GM23338 (cell line): Measurements from ENCODE around the gene SVIL.

Experiments
- CREB1 ChIP-seq: fragments of 250-450 bp; sonication (Bioruptor Pico); IDR thresholded peaks from 2 replicates; pipeline ENCODE4 v1.5.0; 2020; ENCODE audit warnings: low read depth, mild to moderate bottlenecking, moderate library complexity
- CTCF ChIP-seq, 2 experiments: fragments of 200-600 bp in 1 of 2; sonication (generic) in 1 of 2; conservative IDR thresholded peaks; 2 replicates each; pipeline versions ENCODE4 v1.5.1 to v1.6.1; 2016 to 2017; ENCODE audit warnings: antibody characterized with exemption in 2 of 2, low read depth in 2 of 2, mild to moderate bottlenecking in 2 of 2, moderate library complexity in 1 of 2
- ETS1 ChIP-seq: IDR thresholded peaks from 2 replicates; pipeline ENCODE4 v1.6.1; 2016; ENCODE audit warnings: antibody characterized with exemption
- EZH2 ChIP-seq: fragments of 200-600 bp; sonication (generic); IDR thresholded peaks from one replicate; pipeline ENCODE4 v1.8.0; 2017; ENCODE audit warnings: antibody characterized with exemption, mild to moderate bottlenecking, low read depth; ENCODE audit not compliant: unreplicated experiment
- EZH2phosphoT487 ChIP-seq: fragments of 200-600 bp; sonication (generic); IDR thresholded peaks from one replicate; pipeline ENCODE4 v1.8.1; 2018; ENCODE audit warnings: antibody characterized with exemption; ENCODE audit not compliant: unreplicated experiment
- NANOG ChIP-seq: IDR thresholded peaks from 2 replicates; pipeline ENCODE4 v1.6.1; 2016; ENCODE audit warnings: antibody characterized with exemption, borderline replicate concordance
- TF ChIP-seq, protein P1 (sequence below): fragments of 250-450 bp; sonication (Bioruptor Pico); IDR thresholded peaks from 2 replicates; pipeline ENCODE4 v1.5.0; 2020; ENCODE audit warnings: mild to moderate bottlenecking, moderate library complexity

DNA sequence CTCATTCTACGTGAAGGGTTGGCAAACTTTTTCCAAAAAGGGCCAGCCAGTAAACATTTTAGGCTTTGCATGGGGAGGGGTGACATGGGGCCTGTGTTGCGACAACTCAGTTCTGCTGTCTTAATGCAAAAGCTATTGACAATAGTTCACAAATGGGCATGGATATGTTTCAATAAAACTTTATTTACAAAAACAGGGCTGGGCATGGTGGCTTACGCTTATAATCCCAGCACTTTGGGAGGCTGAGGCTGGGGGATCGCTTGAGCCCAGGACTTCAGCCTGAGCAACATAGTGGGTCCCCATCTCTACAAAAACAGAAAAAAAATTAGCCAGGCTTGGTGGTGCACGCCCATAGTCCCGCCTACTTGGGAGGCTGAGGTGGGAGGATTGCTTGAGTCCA lies 141.1 kb downstream of the SVIL start:
- TF ChIP-seq CTCF (conservative IDR thresholded peaks at IDR 0.05; ENCODE audit: low read depth in 2 of 2) (no peak), EZH2phosphoT487 (no peak), EZH2 (no peak), NANOG (no peak), CREB1 (CRISPR knock-in tag) (no peak), ETS1 (no peak)
- TF ChIP-seq, protein P1, sequence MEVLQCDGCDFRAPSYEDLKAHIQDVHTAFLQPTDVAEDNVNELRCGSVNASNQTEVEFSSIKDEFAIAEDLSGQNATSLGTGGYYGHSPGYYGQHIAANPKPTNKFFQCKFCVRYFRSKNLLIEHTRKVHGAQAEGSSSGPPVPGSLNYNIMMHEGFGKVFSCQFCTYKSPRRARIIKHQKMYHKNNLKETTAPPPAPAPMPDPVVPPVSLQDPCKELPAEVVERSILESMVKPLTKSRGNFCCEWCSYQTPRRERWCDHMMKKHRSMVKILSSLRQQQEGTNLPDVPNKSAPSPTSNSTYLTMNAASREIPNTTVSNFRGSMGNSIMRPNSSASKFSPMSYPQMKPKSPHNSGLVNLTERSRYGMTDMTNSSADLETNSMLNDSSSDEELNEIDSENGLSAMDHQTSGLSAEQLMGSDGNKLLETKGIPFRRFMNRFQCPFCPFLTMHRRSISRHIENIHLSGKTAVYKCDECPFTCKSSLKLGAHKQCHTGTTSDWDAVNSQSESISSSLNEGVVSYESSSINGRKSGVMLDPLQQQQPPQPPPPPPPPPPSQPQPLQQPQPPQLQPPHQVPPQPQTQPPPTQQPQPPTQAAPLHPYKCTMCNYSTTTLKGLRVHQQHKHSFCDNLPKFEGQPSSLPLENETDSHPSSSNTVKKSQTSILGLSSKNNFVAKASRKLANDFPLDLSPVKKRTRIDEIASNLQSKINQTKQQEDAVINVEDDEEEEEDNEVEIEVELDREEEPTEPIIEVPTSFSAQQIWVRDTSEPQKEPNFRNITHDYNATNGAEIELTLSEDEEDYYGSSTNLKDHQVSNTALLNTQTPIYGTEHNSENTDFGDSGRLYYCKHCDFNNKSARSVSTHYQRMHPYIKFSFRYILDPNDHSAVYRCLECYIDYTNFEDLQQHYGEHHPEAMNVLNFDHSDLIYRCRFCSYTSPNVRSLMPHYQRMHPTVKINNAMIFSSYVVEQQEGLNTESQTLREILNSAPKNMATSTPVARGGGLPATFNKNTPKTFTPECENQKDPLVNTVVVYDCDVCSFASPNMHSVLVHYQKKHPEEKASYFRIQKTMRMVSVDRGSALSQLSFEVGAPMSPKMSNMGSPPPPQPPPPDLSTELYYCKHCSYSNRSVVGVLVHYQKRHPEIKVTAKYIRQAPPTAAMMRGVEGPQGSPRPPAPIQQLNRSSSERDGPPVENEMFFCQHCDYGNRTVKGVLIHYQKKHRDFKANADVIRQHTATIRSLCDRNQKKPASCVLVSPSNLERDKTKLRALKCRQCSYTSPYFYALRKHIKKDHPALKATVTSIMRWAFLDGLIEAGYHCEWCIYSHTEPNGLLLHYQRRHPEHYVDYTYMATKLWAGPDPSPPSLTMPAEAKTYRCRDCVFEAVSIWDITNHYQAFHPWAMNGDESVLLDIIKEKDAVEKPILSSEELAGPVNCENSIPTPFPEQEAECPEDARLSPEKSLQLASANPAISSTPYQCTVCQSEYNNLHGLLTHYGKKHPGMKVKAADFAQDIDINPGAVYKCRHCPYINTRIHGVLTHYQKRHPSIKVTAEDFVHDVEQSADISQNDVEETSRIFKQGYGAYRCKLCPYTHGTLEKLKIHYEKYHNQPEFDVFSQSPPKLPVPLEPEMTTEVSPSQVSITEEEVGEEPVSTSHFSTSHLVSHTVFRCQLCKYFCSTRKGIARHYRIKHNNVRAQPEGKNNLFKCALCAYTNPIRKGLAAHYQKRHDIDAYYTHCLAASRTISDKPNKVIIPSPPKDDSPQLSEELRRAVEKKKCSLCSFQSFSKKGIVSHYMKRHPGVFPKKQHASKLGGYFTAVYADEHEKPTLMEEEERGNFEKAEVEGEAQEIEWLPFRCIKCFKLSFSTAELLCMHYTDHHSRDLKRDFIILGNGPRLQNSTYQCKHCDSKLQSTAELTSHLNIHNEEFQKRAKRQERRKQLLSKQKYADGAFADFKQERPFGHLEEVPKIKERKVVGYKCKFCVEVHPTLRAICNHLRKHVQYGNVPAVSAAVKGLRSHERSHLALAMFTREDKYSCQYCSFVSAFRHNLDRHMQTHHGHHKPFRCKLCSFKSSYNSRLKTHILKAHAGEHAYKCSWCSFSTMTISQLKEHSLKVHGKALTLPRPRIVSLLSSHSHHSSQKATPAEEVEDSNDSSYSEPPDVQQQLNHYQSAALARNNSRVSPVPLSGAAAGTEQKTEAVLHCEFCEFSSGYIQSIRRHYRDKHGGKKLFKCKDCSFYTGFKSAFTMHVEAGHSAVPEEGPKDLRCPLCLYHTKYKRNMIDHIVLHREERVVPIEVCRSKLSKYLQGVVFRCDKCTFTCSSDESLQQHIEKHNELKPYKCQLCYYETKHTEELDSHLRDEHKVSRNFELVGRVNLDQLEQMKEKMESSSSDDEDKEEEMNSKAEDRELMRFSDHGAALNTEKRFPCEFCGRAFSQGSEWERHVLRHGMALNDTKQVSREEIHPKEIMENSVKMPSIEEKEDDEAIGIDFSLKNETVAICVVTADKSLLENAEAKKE (CRISPR knock-in tag), result no peak
